Measurements from ENCODE around the gene CTR9. TPM values are rescaled to one million over a fixed set of nuclear protein-coding genes. Genes with fewer than 3 reads are reported as not detected.

Gene CTR9
- total and polyA plus RNA-seq, 3 donors from 2014 or later = 47.3 to 50.9 (median 48.6) TPM

- TF ChIP-seq POLR2A (IDR thresholded peaks at IDR 0.05) (no peak), CTCF (IDR thresholded peaks at IDR 0.05) (no peak)
- Histone ChIP-seq H3K4me3 (no peak overlapping the region), H3K27me3 (no peaks in the 10 kb centered on the region), H3K4me1 (no peaks in the 10 kb centered on the region), H3K27ac (no peak overlapping the region), H3K9me3 (no peaks in the 10 kb centered on the region), H3K36me3 (ENCODE audit: low read depth, missing control alignments) (no peaks in the 10 kb centered on the region)
- intact Hi-C loops (cut with DNase I; ENCODE audit: low total_unique reads) = no loop called here
- 78 to 82% methylated on average over 3 of the region's 3 CpGs for WGBS, 2 donors
- no peak for DNase-seq
Observed at GRCh38 chr11:10777393-10777793, 26.3 kb downstream of the CTR9 start.

- whole genome bisulfite sequencing, 2 donors = 71 to 82% methylated on average over 6 of the region's 6 CpGs
- Histone ChIP-seq H3K4me1 (no peaks in the 10 kb centered on the region), H3K9me3 (no peaks in the 10 kb centered on the region), H3K27ac (no peak overlapping the region), H3K27me3 (no peaks in the 10 kb centered on the region), H3K36me3 (ENCODE audit: low read depth, missing control alignments) (no peaks in the 10 kb centered on the region), H3K4me3 (no peak overlapping the region)
- TF ChIP-seq CTCF (IDR thresholded peaks at IDR 0.05) = no peak
- TF ChIP-seq POLR2A (IDR thresholded peaks at IDR 0.05) = no peak
- no peak for DNase-seq
- intact Hi-C loops (cut with DNase I; ENCODE audit: low total_unique reads) = no loop called here
Observed at GRCh38 chr11:10777806-10778205, 26.8 kb downstream of the CTR9 start.

GRCh38 chr11:10778217-10778970 is 27.3 kb downstream of the CTR9 start:
- Histone ChIP-seq H3K4me3 (no peak overlapping the region), H3K9me3 (no peaks in the 10 kb centered on the region), H3K36me3 (ENCODE audit: low read depth, missing control alignments) (no peaks in the 10 kb centered on the region), H3K27me3 (no peaks in the 10 kb centered on the region), H3K27ac (no peak overlapping the region), H3K4me1 (no peaks in the 10 kb centered on the region)
- no peak for DNase-seq
- intact Hi-C loops (cut with DNase I; ENCODE audit: low total_unique reads) = no loop called here
- WGBS, 2 donors = 73 to 81% methylated on average over 8 to 13 of the region's 13 CpGs
- TF ChIP-seq CTCF (IDR thresholded peaks at IDR 0.05) (no peak), POLR2A (IDR thresholded peaks at IDR 0.05) (no peak)

- intact Hi-C loops (cut with DNase I; ENCODE audit: low total_unique reads) = no loop called here
- Histone ChIP-seq H3K9me3 (no peaks in the 10 kb centered on the region), H3K27me3 (no peaks in the 10 kb centered on the region), H3K36me3 (ENCODE audit: low read depth, missing control alignments) (no peaks in the 10 kb centered on the region), H3K4me3 (no peak overlapping the region), H3K4me1 (peaks cover under 1% of the 10 kb centered on the region), H3K27ac (no peak overlapping the region)
- WGBS, 2 donors = 65 to 88% methylated on average over 1 of the region's 1 CpG
- TF ChIP-seq POLR2A (IDR thresholded peaks at IDR 0.05) (no peak), CTCF (IDR thresholded peaks at IDR 0.05) (no peak)
- DNase-seq = no peak
Observed at GRCh38 chr11:10779086-10779485, 28.0 kb downstream of the CTR9 start.

- WGBS, 2 donors = 83 to 93% methylated on average over 2 of the region's 2 CpGs
- peaks cover 6% of the 10 kb centered on the region for H3K4me1 ChIP-seq
- H3K27me3 ChIP-seq = no peaks in the 10 kb centered on the region
- no peak for DNase-seq
- H3K9me3 ChIP-seq = no peaks in the 10 kb centered on the region
- H3K4me3 ChIP-seq = no peak overlapping the region
- intact Hi-C loops (cut with DNase I; ENCODE audit: low total_unique reads) = no loop called here
- no peak overlapping the region for H3K27ac ChIP-seq
- no peaks in the 10 kb centered on the region for H3K36me3 ChIP-seq (ENCODE audit: low read depth, missing control alignments)
- TF ChIP-seq POLR2A (IDR thresholded peaks at IDR 0.05) = no peak
- TF ChIP-seq CTCF (IDR thresholded peaks at IDR 0.05) = no peak
Observed at GRCh38 chr11:10780040-10780439, 29.0 kb downstream of the CTR9 start.
